ENCODE results near the gene CENPX.
"Not testable (repeated sequence)": the region's sequence is repeated elsewhere in the genome, so short reads cannot be mapped to it uniquely, and the experiment has no call there.

Gene CENPX

DNA sequence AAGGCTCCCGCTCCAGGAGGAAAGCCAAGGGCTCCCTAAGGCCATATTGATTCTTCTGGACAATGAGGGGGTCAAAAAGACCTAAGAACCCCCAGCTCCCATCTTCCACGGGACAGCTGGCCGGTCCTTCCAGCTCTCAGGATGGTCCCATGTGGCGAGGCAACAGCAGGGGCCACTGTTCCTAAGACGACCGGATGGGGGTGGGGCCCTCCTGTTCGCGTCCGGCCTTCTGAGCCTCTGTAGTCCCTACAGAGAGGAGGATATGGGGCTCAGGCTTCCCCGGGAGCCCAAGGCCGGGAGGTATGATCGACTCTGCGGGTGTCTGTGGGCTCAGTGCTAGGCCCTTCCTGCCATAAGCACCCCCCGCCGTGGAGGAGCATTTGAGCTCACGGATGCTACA is 20.8 kb upstream of the CENPX start:
- DNase-seq (ENCODE audit: low read depth): no peak
- TF ChIP-seq, protein P1, sequence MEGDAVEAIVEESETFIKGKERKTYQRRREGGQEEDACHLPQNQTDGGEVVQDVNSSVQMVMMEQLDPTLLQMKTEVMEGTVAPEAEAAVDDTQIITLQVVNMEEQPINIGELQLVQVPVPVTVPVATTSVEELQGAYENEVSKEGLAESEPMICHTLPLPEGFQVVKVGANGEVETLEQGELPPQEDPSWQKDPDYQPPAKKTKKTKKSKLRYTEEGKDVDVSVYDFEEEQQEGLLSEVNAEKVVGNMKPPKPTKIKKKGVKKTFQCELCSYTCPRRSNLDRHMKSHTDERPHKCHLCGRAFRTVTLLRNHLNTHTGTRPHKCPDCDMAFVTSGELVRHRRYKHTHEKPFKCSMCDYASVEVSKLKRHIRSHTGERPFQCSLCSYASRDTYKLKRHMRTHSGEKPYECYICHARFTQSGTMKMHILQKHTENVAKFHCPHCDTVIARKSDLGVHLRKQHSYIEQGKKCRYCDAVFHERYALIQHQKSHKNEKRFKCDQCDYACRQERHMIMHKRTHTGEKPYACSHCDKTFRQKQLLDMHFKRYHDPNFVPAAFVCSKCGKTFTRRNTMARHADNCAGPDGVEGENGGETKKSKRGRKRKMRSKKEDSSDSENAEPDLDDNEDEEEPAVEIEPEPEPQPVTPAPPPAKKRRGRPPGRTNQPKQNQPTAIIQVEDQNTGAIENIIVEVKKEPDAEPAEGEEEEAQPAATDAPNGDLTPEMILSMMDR (conservative IDR thresholded peaks at IDR 0.05; ENCODE audit: low read length): no peak
- H3K4me3 ChIP-seq (ENCODE audit: low read length): no peak overlapping the region

DNA sequence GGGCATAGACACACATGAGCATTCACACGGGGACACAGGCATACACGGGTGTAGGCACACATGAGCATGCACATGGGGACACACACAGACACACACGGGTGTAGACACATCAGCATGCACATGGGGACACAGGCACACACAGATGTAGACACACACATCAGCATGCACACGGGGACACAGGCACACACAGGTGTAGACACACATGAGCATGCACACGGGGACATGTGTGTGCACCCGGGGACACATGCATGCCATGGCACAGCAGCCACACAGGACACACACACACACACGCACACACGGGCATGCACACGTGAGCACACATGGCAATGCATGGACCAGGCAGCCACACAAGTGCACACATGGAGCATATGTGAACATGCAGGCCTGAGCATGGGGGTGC is 20.0 kb upstream of the CENPX start:
- H3K4me3 ChIP-seq (ENCODE audit: low read length): no peak overlapping the region
- DNase-seq (ENCODE audit: low read depth): no peak
- TF ChIP-seq, protein P1 (conservative IDR thresholded peaks at IDR 0.05; ENCODE audit: low read length): no peak

DNA sequence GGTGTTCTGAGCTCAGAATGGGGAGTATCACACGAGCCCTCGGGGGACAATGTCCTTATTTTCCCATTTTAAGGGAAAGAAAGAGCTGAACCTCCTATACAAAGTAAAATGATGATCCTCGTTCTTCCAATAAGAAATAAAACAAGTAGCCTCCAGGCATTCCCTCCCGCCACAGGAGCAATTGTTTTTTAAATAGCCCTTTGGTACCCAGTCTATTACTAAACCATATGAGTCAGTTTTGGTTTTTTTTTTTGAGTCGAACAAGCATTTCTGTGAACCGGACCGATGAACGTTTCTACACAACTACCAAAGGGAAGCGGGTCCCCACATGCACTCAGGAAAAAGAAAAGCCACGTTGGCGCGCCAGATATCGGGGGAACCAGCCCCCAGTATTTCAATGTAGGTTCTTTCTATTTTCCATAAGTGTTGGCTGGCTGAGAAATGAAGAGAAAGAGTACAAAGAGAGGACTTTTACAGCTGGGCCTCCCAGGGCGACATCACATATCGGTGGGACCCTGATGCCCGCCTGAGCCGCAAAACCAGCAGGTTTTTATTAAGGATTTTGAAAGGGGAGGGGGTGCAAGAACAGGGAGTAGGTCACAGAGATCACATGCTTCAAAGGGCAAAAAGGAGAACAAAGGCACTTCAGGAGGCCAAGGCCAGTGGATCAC is 18.6 kb upstream of the CENPX start:
- TF ChIP-seq, protein P1 (conservative IDR thresholded peaks at IDR 0.05; ENCODE audit: low read length): no peak

DNA sequence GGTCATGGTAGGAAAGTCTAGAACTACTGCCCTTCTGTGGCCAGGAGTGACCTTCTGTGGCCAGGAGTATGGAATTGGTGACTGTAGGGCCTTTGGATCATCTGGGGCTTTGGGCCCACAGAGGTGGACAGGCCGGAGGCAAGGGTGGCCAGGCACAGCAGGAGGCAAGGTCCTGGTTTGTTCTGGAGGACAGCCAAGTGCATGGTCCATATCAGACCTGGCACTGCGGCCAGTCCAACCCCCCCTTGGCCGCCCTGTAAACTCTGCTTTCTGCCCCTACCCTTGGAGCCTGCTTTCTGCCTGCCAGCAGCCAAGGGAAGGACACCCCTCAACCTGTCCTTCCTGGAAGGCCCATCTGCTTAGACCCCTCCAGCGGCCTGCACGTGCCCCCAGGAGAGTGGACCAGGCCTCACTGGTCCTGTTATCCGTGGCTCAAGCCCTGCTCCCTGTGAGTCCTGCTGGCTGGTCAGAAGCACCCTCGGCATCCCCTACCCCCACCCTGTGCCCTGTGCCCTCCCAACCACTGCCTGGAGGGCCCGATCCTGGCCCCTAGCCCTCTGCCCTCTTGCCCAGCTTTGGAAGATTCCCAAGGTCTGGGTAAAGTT is 17.1 kb upstream of the CENPX start:
- DNase-seq (ENCODE audit: low read depth): no peak
- H3K4me3 ChIP-seq (ENCODE audit: low read length): no peak overlapping the region

More for the DNA sequence above, 18.6 kb upstream of the CENPX start:
- H3K4me3 ChIP-seq (ENCODE audit: low read length): no peak overlapping the region
- DNase-seq (ENCODE audit: low read depth): no peak

DNA sequence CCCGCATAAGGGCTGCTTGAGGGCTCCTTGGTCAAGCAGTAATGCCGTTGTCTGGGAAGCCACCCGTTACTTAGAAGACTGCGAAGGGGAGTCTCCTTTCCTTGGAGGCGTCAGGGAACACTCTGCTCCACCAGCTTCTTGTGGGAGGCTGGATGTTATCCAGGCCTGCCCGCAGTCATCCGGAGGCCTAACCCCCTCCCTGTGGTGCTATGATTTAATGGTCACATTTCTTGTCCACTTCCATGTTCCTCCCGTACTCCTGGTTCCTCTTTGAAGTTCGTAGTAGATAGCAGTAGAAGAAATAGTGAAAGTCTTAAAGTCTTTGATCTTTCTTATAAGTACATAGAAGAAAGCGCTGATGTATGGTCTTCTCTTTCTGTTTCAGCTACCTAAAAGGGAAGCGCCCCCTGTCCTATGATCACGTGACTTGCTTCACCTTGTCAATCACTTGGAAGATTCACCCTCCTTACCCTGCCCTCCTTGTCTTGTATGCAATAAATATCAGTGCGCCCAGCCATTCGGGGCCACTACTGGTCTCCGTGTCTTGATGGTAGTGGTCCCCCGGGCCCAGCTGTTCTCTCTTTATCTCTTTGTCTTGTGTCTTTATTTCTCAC is 16.2 kb upstream of the CENPX start:
- DNase-seq (ENCODE audit: low read depth); H3K4me3 ChIP-seq (ENCODE audit: low read length): not testable (repeated sequence)

More for the DNA sequence above, 17.1 kb upstream of the CENPX start:
- TF ChIP-seq, protein P1 (conservative IDR thresholded peaks at IDR 0.05; ENCODE audit: low read length): no peak

DNA sequence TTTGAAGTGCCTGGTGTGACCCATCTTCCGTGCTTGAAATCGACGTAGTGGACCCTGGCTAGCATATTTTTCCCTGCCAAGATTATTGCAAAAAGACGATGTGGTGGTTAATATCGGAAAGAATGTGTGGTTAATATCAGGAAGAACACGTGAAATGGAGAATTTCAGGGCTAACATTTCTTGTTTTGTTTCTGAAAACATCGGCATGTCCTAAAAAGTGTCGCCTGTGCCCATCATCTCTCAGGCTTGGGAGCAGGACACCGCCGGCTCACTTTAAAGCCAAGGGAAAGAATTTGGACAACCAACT is 15.2 kb upstream of the CENPX start:
- no peak for DNase-seq (ENCODE audit: low read depth)
- TF ChIP-seq, protein P1 (conservative IDR thresholded peaks at IDR 0.05; ENCODE audit: low read length): no peak
- H3K4me3 ChIP-seq (ENCODE audit: low read length): peak overlapping the region; percentile 73

DNA sequence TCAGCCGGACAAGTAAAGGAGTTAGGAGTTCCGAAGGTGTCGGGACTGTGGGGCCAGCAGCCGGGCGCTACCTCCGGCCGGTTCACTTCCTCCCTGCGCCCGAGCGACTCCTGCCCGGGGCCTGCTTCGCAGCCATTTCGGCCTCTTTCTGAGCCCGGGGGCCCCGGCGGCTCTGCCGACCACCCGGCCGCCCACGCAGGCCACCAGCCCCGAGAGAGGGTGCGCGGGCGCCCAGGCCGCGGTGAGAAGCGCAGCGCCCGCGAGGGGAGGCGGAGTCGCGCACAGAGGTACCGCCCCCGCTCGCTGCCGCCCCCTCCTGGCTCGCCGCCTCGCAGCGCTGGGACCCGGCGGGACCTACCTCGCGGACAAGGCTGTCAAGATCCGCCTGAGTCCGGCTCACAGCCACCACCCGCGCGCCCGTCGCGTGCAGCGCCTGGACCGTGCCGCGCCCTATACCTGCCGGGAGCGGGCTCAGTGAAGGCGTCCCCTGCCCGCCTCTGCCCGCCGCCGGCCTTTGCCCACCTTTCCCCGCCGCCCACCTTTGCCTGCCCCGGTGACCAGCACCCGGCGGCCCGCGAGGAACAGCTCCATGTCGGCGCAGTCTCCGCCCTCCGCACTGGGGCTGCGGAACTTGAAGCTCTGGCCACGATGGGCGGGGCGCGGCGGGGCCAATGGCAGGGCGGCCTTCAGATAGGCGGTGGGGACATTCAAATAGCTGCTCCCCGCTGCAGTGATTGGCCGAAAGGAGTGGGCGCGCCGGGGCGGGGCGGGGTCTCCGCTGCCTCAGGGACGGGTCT is 14.6 kb upstream of the CENPX start, which contains the start of gene DCXR:
DCXR (minus strand) TSS at position 606 of the 797 bp plus-strand sequence; CDS start at position 591, 15 bp downstream.
- peak within 1 kb of the TSS; percentile 73 for H3K4me3 ChIP-seq (ENCODE audit: low read length)
- DNase-seq (ENCODE audit: low read depth): peak; percentile 93
- TF ChIP-seq, protein P1 (conservative IDR thresholded peaks at IDR 0.05; ENCODE audit: low read length): peak; percentile 54
